ENCODE results near the gene NR3C1. TPM values are rescaled to one million over a fixed set of nuclear protein-coding genes. Genes with fewer than 3 reads are reported as not detected.

The NR3C1 gene
- total RNA-seq, 1 experiment from 2014 or later: 31.4 TPM

DNA sequence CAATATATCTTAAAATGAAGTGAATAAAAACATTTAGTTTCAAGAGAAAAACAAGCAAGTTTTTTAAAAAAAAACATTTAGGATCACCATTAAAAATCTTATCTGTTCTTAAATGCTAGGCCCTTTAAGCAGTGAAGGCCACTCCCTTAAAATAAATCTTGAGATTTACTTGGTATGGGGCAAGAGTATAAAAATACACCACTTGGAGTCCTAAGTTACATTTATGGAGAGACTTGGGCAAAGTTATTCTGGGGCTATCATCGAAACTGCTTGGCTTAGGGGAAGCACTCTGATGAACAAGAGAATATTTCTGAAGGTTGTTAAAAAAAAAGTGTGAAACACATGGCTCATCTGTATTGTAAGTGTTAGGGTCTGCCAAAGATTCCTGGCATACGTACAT is 97.4 kb downstream of the NR3C1 start:
- Histone ChIP-seq H4K20me1 (ENCODE audit: control insufficient read depth, insufficient read depth, insufficient read length) (no peaks in the 10 kb centered on the region), H2BK20ac (ENCODE audit: low read depth, low read length, poor library complexity, severe bottlenecking) (no peak overlapping the region), H2BK5ac (ENCODE audit: insufficient read length, low read length) (no peak overlapping the region), H3K79me1 (ENCODE audit: insufficient read depth, low read depth, low read length, poor library complexity, severe bottlenecking) (no peaks in the 10 kb centered on the region), H3K9ac (ENCODE audit: extremely low read depth, insufficient read length, low read length) (no peak overlapping the region), H3K4me1 (ENCODE audit: insufficient read depth, low read length) (no peaks in the 10 kb centered on the region), H3K18ac (ENCODE audit: insufficient read length, low read depth, low read length) (no peak overlapping the region), H3K27ac (ENCODE audit: insufficient read length, low read depth, low read length) (no peak overlapping the region), H2AK5ac (ENCODE audit: insufficient read length, low read length) (no peak overlapping the region), H3K9me3 (ENCODE audit: control insufficient read depth, low read depth, low read length) (no peaks in the 10 kb centered on the region), H2BK15ac (ENCODE audit: low read depth, low read length) (no peak overlapping the region), H3K23ac (ENCODE audit: insufficient read length, low read depth, low read length) (no peak overlapping the region), H3K27me3 (ENCODE audit: insufficient read depth, low read length) (no peaks in the 10 kb centered on the region), H2BK120ac (ENCODE audit: low read depth, low read length, poor library complexity, severe bottlenecking) (no peak overlapping the region), H4K5ac (ENCODE audit: insufficient read length, low read depth, low read length) (no peak overlapping the region), H3K23me2 (ENCODE audit: insufficient read length, low read depth, low read length, poor library complexity, severe bottlenecking) (no peaks in the 10 kb centered on the region), H3K79me2 (ENCODE audit: insufficient read depth, low read length) (no peaks in the 10 kb centered on the region), H4K91ac (ENCODE audit: insufficient read length, low read depth, low read length) (no peak overlapping the region), H3T11ph (ENCODE audit: low read length) (no peak overlapping the region), H4K8ac (replicated peaks; ENCODE audit: insufficient read length, low read depth, low read length) (no peak overlapping the region), H2AFZ (ENCODE audit: low read length) (no peak overlapping the region), H2BK12ac (ENCODE audit: insufficient read length, low read depth, low read length) (no peak overlapping the region), H3K4me2 (ENCODE audit: insufficient read depth, insufficient read length, low read length) (no peak overlapping the region), H3K4ac (ENCODE audit: low read depth, low read length) (no peak overlapping the region), H3K14ac (ENCODE audit: insufficient read depth, low read length) (no peak overlapping the region), H3K56ac (ENCODE audit: insufficient read length, low read depth, low read length) (no peak overlapping the region)
- no peak overlapping the region for H3K4me3 Mint-ChIP-seq
- H3K9me3 Mint-ChIP-seq: peaks cover 0 to 3% of the 10 kb centered on the region in 2 experiments; a peak in 1 of 5 replicates
- H3K27me3 Mint-ChIP-seq (ENCODE audit: low read depth): no peaks in the 10 kb centered on the region
- no peak for DNase-seq
- no peak overlapping the region for H3K27ac Mint-ChIP-seq
- H3K4me1 Mint-ChIP-seq: no peaks in the 10 kb centered on the region
- WGBS (ENCODE audit: extremely low coverage, insufficient read length, low lambda C conversion rate): no CpG with 5 or more reads among the region's 2 CpGs
- TF ChIP-seq, protein P1, sequence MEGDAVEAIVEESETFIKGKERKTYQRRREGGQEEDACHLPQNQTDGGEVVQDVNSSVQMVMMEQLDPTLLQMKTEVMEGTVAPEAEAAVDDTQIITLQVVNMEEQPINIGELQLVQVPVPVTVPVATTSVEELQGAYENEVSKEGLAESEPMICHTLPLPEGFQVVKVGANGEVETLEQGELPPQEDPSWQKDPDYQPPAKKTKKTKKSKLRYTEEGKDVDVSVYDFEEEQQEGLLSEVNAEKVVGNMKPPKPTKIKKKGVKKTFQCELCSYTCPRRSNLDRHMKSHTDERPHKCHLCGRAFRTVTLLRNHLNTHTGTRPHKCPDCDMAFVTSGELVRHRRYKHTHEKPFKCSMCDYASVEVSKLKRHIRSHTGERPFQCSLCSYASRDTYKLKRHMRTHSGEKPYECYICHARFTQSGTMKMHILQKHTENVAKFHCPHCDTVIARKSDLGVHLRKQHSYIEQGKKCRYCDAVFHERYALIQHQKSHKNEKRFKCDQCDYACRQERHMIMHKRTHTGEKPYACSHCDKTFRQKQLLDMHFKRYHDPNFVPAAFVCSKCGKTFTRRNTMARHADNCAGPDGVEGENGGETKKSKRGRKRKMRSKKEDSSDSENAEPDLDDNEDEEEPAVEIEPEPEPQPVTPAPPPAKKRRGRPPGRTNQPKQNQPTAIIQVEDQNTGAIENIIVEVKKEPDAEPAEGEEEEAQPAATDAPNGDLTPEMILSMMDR (conservative IDR thresholded peaks at IDR 0.05): no peak
- peaks cover 15 to 27% (median 19%) of the 10 kb centered on the region in 3 experiments for H3K36me3 Mint-ChIP-seq (ENCODE audit: insufficient read depth in 1 of 3, low read depth in 3 of 3)

All from H9 (cell line).